Tibial nerve (tissue), 4 donors: ENCODE results near the gene LANCL1. TPM values are rescaled to one million over a fixed set of nuclear protein-coding genes. Genes with fewer than 3 reads are reported as not detected.
"Not testable (repeated sequence)": the region's sequence is repeated elsewhere in the genome, so short reads cannot be mapped to it uniquely, and the experiment has no call there.

ENCODE experiments used
- DNase-seq, 2 donors: peaks; one replicate each; pipeline ENCODE4 v3.0.0-alpha.2; 2019; ENCODE audit warnings: low spot score in 2 of 2
- H3K27ac ChIP-seq, 4 donors: fragments of 200-600 bp; sonication (generic) in 3 of 4; one replicate each; pipeline ENCODE4 v1.5.1; 2017 to 2019; ENCODE audit warnings: mild to moderate bottlenecking in 1 of 4
- H3K27me3 ChIP-seq, 2 donors: fragments of 200-600 bp; sonication (generic) in 1 of 2; one replicate each; pipeline versions ENCODE4 v1.5.1 to v1.6.0; 2017 to 2019
- H3K36me3 ChIP-seq, 3 donors: fragments of 200-600 bp; sonication (generic); one replicate each; pipeline ENCODE4 v1.5.1; 2018 to 2019
- H3K4me1 ChIP-seq, 4 donors: fragments of 200-600 bp; sonication (generic) in 3 of 4; one replicate each; pipeline ENCODE4 v1.5.1; 2017 to 2019
- H3K4me3 ChIP-seq, 4 donors: fragments of 200-600 bp; sonication (generic) in 3 of 4; one replicate each; pipeline ENCODE4 v1.5.1; 2017 to 2019; ENCODE audit warnings: mild to moderate bottlenecking in 1 of 4, moderate library complexity in 1 of 4
- H3K9me3 ChIP-seq, 4 donors: fragments of 200-600 bp; sonication (generic) in 3 of 4; one replicate each; pipeline ENCODE4 v1.5.1; 2017 to 2019
- EP300 ChIP-seq, 2 donors: sonication (generic); formaldehyde crosslinking; IDR thresholded peaks; one replicate each; pipeline ENCODE4 v1.6.1; 2017; ENCODE audit warnings: antibody characterized with exemption in 2 of 2, mild to moderate bottlenecking in 1 of 2
- POLR2A ChIP-seq, 2 donors: fragments of 450-650 bp; IDR thresholded peaks; one replicate each; pipeline ENCODE4 v1.6.1; 2017; ENCODE audit warnings: antibody characterized with exemption in 2 of 2, mild to moderate bottlenecking in 2 of 2, moderate library complexity in 2 of 2
- WGBS, 2 donors: methylation state at CpG; one replicate each; pipeline ENCODE4 v1.1.5; 2018; 5-methylcytosine and 5-hydroxymethylcytosine counted together
- total RNA-seq, 4 donors: library from RNA; depleted of rRNA; stranded (reverse); fragments of >200 nt; gene quantifications; one replicate each; pipeline ENCODE4 v1.1.0, GENCODE V29; 2016
- TF ChIP-seq, protein P1 (sequence below), 5 experiments: fragments of 200-600 bp in 3 of 5; fragments of 450-650 bp in 2 of 5; sonication (generic) in 3 of 5; IDR thresholded peaks; one replicate each; pipeline ENCODE4 v1.5.1; 2016 to 2019; ENCODE audit warnings: antibody characterized with exemption in 5 of 5, mild to moderate bottlenecking in 3 of 5, moderate library complexity in 2 of 5

LANCL1 gene
- total RNA-seq, 4 donors from 2014 or later, result 28.2 to 44.4 (median 40.1) TPM

- peaks cover 0 to 38% (median 10%) of the 10 kb centered on the region in 4 donors for H3K9me3 ChIP-seq
- H3K36me3 ChIP-seq, result peaks cover 0 to 68% (median 6%) of the 10 kb centered on the region in 3 donors
- no peak for DNase-seq
- no peak overlapping the region for H3K4me3 ChIP-seq
- TF ChIP-seq, protein P1, sequence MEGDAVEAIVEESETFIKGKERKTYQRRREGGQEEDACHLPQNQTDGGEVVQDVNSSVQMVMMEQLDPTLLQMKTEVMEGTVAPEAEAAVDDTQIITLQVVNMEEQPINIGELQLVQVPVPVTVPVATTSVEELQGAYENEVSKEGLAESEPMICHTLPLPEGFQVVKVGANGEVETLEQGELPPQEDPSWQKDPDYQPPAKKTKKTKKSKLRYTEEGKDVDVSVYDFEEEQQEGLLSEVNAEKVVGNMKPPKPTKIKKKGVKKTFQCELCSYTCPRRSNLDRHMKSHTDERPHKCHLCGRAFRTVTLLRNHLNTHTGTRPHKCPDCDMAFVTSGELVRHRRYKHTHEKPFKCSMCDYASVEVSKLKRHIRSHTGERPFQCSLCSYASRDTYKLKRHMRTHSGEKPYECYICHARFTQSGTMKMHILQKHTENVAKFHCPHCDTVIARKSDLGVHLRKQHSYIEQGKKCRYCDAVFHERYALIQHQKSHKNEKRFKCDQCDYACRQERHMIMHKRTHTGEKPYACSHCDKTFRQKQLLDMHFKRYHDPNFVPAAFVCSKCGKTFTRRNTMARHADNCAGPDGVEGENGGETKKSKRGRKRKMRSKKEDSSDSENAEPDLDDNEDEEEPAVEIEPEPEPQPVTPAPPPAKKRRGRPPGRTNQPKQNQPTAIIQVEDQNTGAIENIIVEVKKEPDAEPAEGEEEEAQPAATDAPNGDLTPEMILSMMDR (IDR thresholded peaks at IDR 0.05), result no peak
- TF ChIP-seq POLR2A (IDR thresholded peaks at IDR 0.05) (no peak), EP300 (IDR thresholded peaks at IDR 0.05) (no peak)
- WGBS, 2 donors, result 82 to 90% methylated on average over 2 of the region's 2 CpGs
- no peaks in the 10 kb centered on the region for H3K4me1 ChIP-seq
- no peak overlapping the region for H3K27ac ChIP-seq
- H3K27me3 ChIP-seq, result no peaks in the 10 kb centered on the region
Observed at GRCh38 chr2:210429403-210430137, 47.0 kb downstream of the LANCL1 start.

DNA sequence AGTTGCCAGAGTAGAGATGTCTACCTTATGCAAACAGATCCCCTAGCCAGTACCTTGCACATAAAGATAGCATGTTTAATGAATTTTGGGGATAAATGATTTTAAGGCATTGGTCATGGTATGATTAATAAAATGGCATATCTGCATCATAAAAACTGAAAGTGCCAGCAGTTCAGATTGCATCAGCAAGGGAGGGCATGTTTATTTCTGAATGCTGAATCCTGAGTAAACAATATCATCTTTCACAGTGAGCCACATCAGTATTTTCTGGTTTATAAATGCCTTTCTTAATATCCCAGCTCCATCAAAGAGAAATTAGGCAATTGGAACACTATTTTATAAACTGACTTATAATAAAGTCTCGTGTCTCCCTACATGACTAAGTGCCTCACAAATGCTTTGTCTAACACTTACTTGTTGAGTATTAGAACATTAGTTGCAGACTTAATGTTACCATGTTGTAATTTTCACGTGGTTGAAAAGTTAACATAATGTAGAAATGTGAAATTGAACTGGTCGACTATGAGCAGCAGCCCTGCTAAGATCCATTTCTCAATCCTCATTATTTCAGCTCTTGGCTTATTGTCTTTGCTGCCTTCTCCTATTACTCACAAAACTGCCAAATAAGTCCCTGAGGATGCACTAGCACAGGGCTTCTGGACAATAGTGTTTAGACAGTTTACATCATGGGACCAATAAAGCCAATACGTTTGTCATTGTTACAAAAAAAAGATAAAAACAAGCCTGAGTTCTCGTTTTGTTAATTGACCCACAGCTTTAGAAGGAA, 48.0 kb downstream of the LANCL1 start:
- Histone ChIP-seq H3K4me1 (no peaks in the 10 kb centered on the region), H3K9me3 (peaks cover 0 to 45% (median 12%) of the 10 kb centered on the region in 4 donors), H3K4me3 (no peak overlapping the region), H3K27ac (no peak overlapping the region), H3K36me3 (peaks cover 0 to 59% (median 4%) of the 10 kb centered on the region in 3 donors), H3K27me3 (no peaks in the 10 kb centered on the region)
- TF ChIP-seq, protein P1 (IDR thresholded peaks at IDR 0.05), result no peak
- TF ChIP-seq EP300 (IDR thresholded peaks at IDR 0.05), result peak in 1 of 2 donors; percentile 12
- no peak for DNase-seq
- 54% methylated on average over 5 of the region's 5 CpGs for WGBS, 2 donors

DNA sequence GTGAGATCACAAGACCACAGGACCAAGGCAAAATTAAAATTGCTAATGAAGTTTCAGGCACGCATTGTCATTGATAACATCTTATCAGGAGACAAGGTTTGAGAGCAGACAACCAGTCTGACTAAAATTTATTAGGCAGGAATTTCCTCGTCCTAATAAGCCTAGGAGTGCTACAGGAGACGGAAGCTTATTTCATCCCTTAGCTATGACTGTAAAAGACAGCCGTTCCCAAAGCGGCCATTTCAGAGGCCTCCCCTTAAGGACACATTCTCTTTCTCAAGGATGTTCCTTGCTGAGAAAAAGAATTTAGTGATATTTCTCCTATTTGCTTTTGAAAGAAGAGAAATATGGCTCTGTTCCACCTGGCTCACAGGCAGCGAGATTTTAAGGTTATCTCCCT, 49.2 kb downstream of the LANCL1 start:
- not testable (repeated sequence) for H3K4me1 ChIP-seq, H3K27ac ChIP-seq, H3K4me3 ChIP-seq, DNase-seq, H3K27me3 ChIP-seq
- Histone ChIP-seq H3K9me3 (peaks cover 0 to 45% (median 12%) of the 10 kb centered on the region in 4 donors), H3K36me3 (peaks cover 0 to 47% (median 2%) of the 10 kb centered on the region in 3 donors)
- 96 to 98% methylated on average over 6 of the region's 6 CpGs for WGBS, 2 donors

DNA sequence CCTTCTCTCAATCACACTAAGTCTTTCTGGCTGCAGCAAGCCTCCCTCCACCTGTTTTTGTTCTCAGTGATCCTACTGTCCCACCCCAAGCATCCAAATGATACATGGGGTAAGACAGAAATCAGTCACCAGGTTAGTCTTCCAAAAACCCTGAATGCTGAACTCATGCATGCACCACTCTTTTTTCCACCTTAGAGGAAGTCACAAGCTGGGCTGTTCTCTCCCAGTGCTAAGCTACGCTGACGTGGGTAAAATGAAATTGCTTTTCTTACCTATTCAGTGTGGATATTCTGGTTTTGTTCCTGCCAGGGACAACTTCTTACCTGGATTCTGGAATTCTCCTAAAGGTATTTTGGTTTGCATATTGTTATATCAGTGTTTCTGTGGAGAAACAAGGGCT, 54.2 kb downstream of the LANCL1 start:
- no peak for TF ChIP-seq EP300 (IDR thresholded peaks at IDR 0.05)
- TF ChIP-seq, protein P1 (IDR thresholded peaks at IDR 0.05), result no peak
- TF ChIP-seq POLR2A (IDR thresholded peaks at IDR 0.05), result no peak

GRCh38 chr2:210421916-210422315, 54.6 kb downstream of the LANCL1 start:
- Histone ChIP-seq H3K4me3 (no peak overlapping the region), H3K36me3 (no peaks in the 10 kb centered on the region), H3K27ac (no peak overlapping the region), H3K4me1 (no peaks in the 10 kb centered on the region), H3K27me3 (no peaks in the 10 kb centered on the region), H3K9me3 (peaks cover 0 to 30% (median 8%) of the 10 kb centered on the region in 4 donors)
- TF ChIP-seq, protein P1 (IDR thresholded peaks at IDR 0.05), result no peak
- TF ChIP-seq EP300 (IDR thresholded peaks at IDR 0.05), result no peak
- TF ChIP-seq POLR2A (IDR thresholded peaks at IDR 0.05), result no peak
- 43 to 55% methylated on average over 3 of the region's 3 CpGs for WGBS, 2 donors
- no peak for DNase-seq

More for the DNA sequence above, 54.2 kb downstream of the LANCL1 start:
- no peak overlapping the region for H3K27ac ChIP-seq
- H3K36me3 ChIP-seq, result peaks cover 0 to 3% (median 0%) of the 10 kb centered on the region in 3 donors
- no peaks in the 10 kb centered on the region for H3K4me1 ChIP-seq
- H3K9me3 ChIP-seq, result peaks cover 0 to 34% (median 10%) of the 10 kb centered on the region in 4 donors
- H3K27me3 ChIP-seq, result no peaks in the 10 kb centered on the region
- no peak overlapping the region for H3K4me3 ChIP-seq
- no peak for DNase-seq
- 56 to 78% methylated on average over 2 of the region's 2 CpGs for WGBS, 2 donors
